ENCODE results near the gene NAPA.

DNA sequence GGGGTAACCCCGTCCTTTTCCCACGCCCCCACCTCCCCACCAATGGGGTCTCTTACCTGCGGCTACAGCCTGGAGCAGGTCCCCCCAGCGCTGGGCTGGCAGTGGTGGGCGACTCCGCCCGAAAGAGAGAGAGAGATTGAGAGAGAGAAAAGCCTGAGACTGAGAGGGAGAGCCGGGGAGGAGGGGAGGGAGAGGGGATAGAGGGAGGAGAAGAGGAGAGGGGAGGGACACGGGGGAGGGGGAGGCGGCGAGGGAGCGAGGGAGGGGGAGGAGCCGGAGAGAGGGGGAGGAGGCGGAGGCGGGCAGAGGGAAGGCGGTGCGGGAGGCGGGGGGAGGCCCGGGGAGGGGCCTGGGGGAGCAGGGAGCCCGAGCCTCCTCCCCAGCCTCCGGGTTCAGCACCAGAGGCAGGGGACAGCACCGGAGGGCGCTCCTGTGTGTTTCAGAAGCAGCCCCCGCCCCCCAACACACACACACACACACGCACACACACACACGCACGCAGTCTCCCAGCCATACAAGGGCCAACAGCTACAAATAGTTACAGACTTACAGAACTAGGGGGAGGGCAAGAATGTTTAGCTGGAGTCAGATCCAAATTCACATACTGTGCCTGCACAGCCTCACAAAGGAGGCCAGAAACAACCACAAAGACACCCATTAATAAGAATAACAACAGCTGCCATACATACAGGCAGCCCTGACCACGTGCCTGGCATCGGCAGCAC lies 43.0 kb downstream of the NAPA start, which contains the start of gene SLC8A2:
- TF ChIP-seq, protein P1, sequence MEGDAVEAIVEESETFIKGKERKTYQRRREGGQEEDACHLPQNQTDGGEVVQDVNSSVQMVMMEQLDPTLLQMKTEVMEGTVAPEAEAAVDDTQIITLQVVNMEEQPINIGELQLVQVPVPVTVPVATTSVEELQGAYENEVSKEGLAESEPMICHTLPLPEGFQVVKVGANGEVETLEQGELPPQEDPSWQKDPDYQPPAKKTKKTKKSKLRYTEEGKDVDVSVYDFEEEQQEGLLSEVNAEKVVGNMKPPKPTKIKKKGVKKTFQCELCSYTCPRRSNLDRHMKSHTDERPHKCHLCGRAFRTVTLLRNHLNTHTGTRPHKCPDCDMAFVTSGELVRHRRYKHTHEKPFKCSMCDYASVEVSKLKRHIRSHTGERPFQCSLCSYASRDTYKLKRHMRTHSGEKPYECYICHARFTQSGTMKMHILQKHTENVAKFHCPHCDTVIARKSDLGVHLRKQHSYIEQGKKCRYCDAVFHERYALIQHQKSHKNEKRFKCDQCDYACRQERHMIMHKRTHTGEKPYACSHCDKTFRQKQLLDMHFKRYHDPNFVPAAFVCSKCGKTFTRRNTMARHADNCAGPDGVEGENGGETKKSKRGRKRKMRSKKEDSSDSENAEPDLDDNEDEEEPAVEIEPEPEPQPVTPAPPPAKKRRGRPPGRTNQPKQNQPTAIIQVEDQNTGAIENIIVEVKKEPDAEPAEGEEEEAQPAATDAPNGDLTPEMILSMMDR (IDR thresholded peaks at IDR 0.05): no peak
- TF ChIP-seq POLR2A (IDR thresholded peaks at IDR 0.05): no peak
